Heart left ventricle (tissue), 16 donors: ENCODE results near the gene XXYLT1. TPM values are rescaled to one million over a fixed set of nuclear protein-coding genes. Genes with fewer than 3 reads are reported as not detected.
A peak's percentile ranks its signal among the peaks of the same experiment; 100 is the strongest.

Source experiments
- ATAC-seq, 4 donors: fragments of 200-7000 bp; cut with Tn5 transposase; one replicate each; pipeline ENCODE4 v1.9.1; 2020 to 2022; ENCODE audit warnings: moderate library complexity in 4 of 4, mild to moderate bottlenecking in 3 of 4, moderate number of reproducible peaks in 1 of 4
- DNase-seq, 5 donors: peaks; one replicate each; pipeline ENCODE4 v3.0.0-alpha.2; 2020
- H3K27ac ChIP-seq, 12 donors: fragments of 200-600 bp; sonication (generic) in 4 of 12; one replicate each; pipeline versions ENCODE4 v1.5.0 to v1.8.0; 2016 to 2022; ENCODE audit warnings: mild to moderate bottlenecking in 2 of 12
- H3K27me3 ChIP-seq, 9 donors: fragments of 200-600 bp; sonication (generic) in 2 of 9; one replicate each; pipeline versions ENCODE4 v1.5.1 to v1.8.0; 2016 to 2022; ENCODE audit warnings: mild to moderate bottlenecking in 3 of 9
- H3K36me3 ChIP-seq, 9 donors: fragments of 200-600 bp; sonication (generic) in 2 of 9; one replicate each; pipeline versions ENCODE4 v1.5.0 to v1.8.0; 2018 to 2022; ENCODE audit warnings: mild to moderate bottlenecking in 2 of 9
- H3K4me1 ChIP-seq, 12 donors: fragments of 200-600 bp; sonication (generic) in 4 of 12; one replicate each; pipeline versions ENCODE4 v1.5.0 to v1.8.0; 2016 to 2022; ENCODE audit warnings: mild to moderate bottlenecking in 3 of 12
- H3K4me3 ChIP-seq, 12 donors: fragments of 200-600 bp; sonication (generic) in 4 of 12; one replicate each; pipeline versions ENCODE4 v1.5.0 to v1.8.0; 2017 to 2022; ENCODE audit warnings: mild to moderate bottlenecking in 9 of 12, moderate library complexity in 4 of 12
- H3K9me3 ChIP-seq, 12 donors: fragments of 200-600 bp; sonication (generic) in 4 of 12; one replicate each; pipeline versions ENCODE4 v1.5.0 to v1.8.0; 2016 to 2022; ENCODE audit warnings: mild to moderate bottlenecking in 1 of 12
- CTCF ChIP-seq, 12 donors: fragments of 200-600 bp; sonication (generic) in 4 of 12; IDR thresholded peaks; one replicate each; pipeline versions ENCODE4 v1.5.0 to v1.8.0; 2018 to 2022; ENCODE audit warnings: antibody characterized with exemption in 12 of 12, mild to moderate bottlenecking in 5 of 12
- POLR2A ChIP-seq, 2 donors: fragments of 450-650 bp; IDR thresholded peaks; one replicate each; pipeline ENCODE4 v1.6.1; 2017; ENCODE audit warnings: antibody characterized with exemption in 2 of 2, mild to moderate bottlenecking in 2 of 2, moderate library complexity in 2 of 2
- WGBS, 4 donors: extraction: QIAGEN DNeasy Blood & Tissue Kit in 2 of 4; methylation state at CpG; one replicate each; pipeline versions ENCODE4 v1.1.5 to v1.1.7; 2013 to 2018; 5-methylcytosine and 5-hydroxymethylcytosine counted together
- intact Hi-C, 10 donors: fragments of 100-400 bp; cut with DNase I; formaldehyde crosslinking; loops; one replicate each; pipeline versions ENCODE4 v1.11.1 to v1.14.2; 2022
- polyA plus RNA-seq, 2 donors: library from polyadenylated mRNA; stranded (reverse); fragments of 200-250 nt; gene quantifications; one replicate each; pipeline ENCODE4 v1.2.3, GENCODE V29; 2013
- total RNA-seq, 9 donors: library from RNA; depleted of rRNA in 2 of 9; stranded (reverse); fragments of >200 nt in 2 of 9; fragmentation: NEBNext Ultra II Directional in 3 of 9; extraction: Animal tissue kit (Norgen Biotek cat#: 25700) in 3 of 9; gene quantifications; one replicate each; pipeline versions ENCODE4 v1.1.0 to v1.2.4, GENCODE V29; 2016 to 2023
- donor health status: ischemic (EF 13 %, LVEDD 7.1; RV severe dilation, severe dysfunction).
- donor health status: healthy with polysubstance abuse.
- donor health status: DM: no; HTN: yes; CAD: no.
- donor health status: DM: no; HTN: no; CAD: no.
- donor health status: ischemic (EF 25% LVEDD 6.9; RV normal size, moderate dysfunction).
- donor health status: ischemic (EF 25% LVEDD 5.7; RV mildly dilated, moderate dysfunction).
- donor health status: healthy.
- donor health status: DM: yes; HTN: yes; CAD: no.
- donor health status: ischemic (EF 35%, LVEDD 5.7; RV mildly dilated, moderate dysfunction).
- donor health status: nonischemic (EF 11% LVEDD 7.7; RV severe dilation, severe dysfunction).
- donor health status: DM: yes; HTN: yes; CAD: no.
- donor health status: PGD.
- donor health status: ischemic (EF 29% LVEDD 5.4; RV normal size, mild dysfunction).
- donor health status: nonischemic (EF 23%, LVEDD 6.1; RV moderate dilation, normal function).

The XXYLT1 gene
- total and polyA plus RNA-seq, 11 donors, result 1.9 to 8.6 (median 4.8) TPM

GRCh38 chr3:195159117-195159813 lies 111.7 kb downstream of the XXYLT1 start:
- peaks cover 10 to 71% (median 43%) of the 10 kb centered on the region in 12 donors for H3K4me1 ChIP-seq
- 61 to 79% (median 67%) methylated on average over 4 to 10 of the region's 10 CpGs for whole genome bisulfite sequencing, 4 donors
- peak in 4 of 5 donors; percentile 27 to 85 (median 66) for DNase-seq
- no peaks in the 10 kb centered on the region for H3K36me3 ChIP-seq
- peak in 2 of 4 donors; percentile 68 to 88 for ATAC-seq
- H3K9me3 ChIP-seq, result no peaks in the 10 kb centered on the region
- TF ChIP-seq CTCF (IDR thresholded peaks at IDR 0.05) (no peak), POLR2A (IDR thresholded peaks at IDR 0.05) (no peak)
- H3K4me3 ChIP-seq, result no peak overlapping the region
- H3K27me3 ChIP-seq, result no peaks in the 10 kb centered on the region
- intact Hi-C loops, result loop anchor here in 3 of 10 donors (5.0 to 10.0 kb wide), 2 partner anchors 83 to 96 kb away; no protein-coding TSS in a partner anchor
- H3K27ac ChIP-seq, result peak overlapping the region in 8 of 12 donors; percentile 28 to 77 (median 55)

- Histone ChIP-seq H3K4me1 (peaks cover 14 to 78% (median 66%) of the 10 kb centered on the region in 12 donors), H3K9me3 (no peaks in the 10 kb centered on the region), H3K27ac (peak overlapping the region in 11 of 12 donors; percentile 33 to 92 (median 85)), H3K4me3 (no peak overlapping the region), H3K36me3 (no peaks in the 10 kb centered on the region), H3K27me3 (no peaks in the 10 kb centered on the region)
- TF ChIP-seq POLR2A (IDR thresholded peaks at IDR 0.05), result no peak
- TF ChIP-seq CTCF (IDR thresholded peaks at IDR 0.05), result no peak
- intact Hi-C loops, result loop anchor here in 3 of 10 donors (5.0 to 10.0 kb wide), 2 partner anchors 86 to 98 kb away; no protein-coding TSS in a partner anchor
- WGBS, 4 donors, result 75 to 79% (median 77%) methylated on average over 20 of the region's 20 CpGs
- DNase-seq (no peak), ATAC-seq (no peak)
Observed at GRCh38 chr3:195156286-195156890, 114.6 kb downstream of the XXYLT1 start.

- Histone ChIP-seq H3K9me3 (no peaks in the 10 kb centered on the region), H3K4me1 (peaks cover 14 to 80% (median 68%) of the 10 kb centered on the region in 12 donors), H3K4me3 (no peak overlapping the region), H3K36me3 (no peaks in the 10 kb centered on the region), H3K27me3 (no peaks in the 10 kb centered on the region), H3K27ac (peak overlapping the region; percentile 41 to 92 (median 85))
- TF ChIP-seq CTCF (IDR thresholded peaks at IDR 0.05) (no peak), POLR2A (IDR thresholded peaks at IDR 0.05) (no peak)
- 75 to 87% (median 77%) methylated on average over 17 of the region's 17 CpGs for WGBS, 4 donors
- DNase-seq (no peak), ATAC-seq (no peak)
- intact Hi-C loops, result loop anchor here in 4 of 10 donors (2.0 to 10.0 kb wide), 3 partner anchors 23 to 99 kb away; no protein-coding TSS in a partner anchor
Observed at GRCh38 chr3:195155570-195156241, 115.3 kb downstream of the XXYLT1 start.
